ENCODE results near the gene RBPMS2.

DNA sequence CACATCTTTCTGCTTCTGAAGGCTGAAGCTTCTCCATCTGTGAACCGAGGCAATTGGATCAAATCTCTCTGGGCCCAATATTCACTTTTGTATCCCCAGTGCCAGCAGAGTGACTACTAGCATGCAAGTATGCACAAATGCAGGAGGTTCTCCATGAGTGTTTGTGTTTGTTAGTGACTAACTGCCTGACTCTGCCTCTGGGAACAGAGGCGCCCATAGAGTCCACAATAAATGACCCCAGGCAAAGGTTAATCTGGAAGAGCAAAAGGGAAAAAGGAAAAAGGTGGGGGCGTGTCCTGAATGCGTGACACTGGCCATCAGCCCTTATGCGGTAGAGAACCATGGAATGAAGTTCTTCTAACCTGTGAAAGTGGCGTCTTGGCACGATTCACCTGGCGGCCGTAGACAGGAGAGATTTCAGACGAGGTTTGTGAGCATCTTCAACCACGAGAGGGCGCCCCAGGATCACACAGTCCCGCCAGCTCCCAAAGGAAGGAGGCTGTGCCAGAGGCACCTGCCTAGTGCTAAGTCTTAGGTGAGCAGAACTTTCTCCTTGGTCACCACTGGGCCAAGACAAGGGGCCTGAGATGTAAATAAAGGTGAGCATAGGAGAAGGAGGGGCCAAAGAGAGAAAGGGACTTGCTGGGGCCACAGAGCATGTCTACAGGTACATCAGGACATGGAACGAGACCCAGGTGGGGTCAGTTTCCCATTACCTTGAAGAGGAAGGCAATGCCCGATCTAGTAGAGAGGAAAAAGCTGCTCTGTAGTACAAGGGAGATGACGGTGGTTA lies 44.2 kb downstream of the RBPMS2 start:
- TF ChIP-seq NRF1 (IDR thresholded peaks at IDR 0.05; ENCODE audit: low read depth, low read length) = no peak
- TF ChIP-seq SP1 (IDR thresholded peaks at IDR 0.05; ENCODE audit: low read depth, low read length) = no peak
- TF ChIP-seq CTCF (IDR thresholded peaks at IDR 0.05; ENCODE audit: control extremely low read depth in 1 of 3, insufficient read depth in 1 of 3, low read depth in 1 of 3, low read length in 3 of 3) = peak; percentile 73 to 97 (median 95)
- TF ChIP-seq EZH2 (IDR thresholded peaks at IDR 0.05; ENCODE audit: low read depth, low read length, severe bottlenecking) = no peak
- no peak for TF ChIP-seq CHD7 (IDR thresholded peaks at IDR 0.05; ENCODE audit: insufficient replicate concordance, low read length)
- TF ChIP-seq POLR2AphosphoS5 (IDR thresholded peaks at IDR 0.05; ENCODE audit: low read depth, low read length) = no peak
- no peak; a peak in 1 of 3 replicates for TF ChIP-seq POLR2A (IDR thresholded peaks at IDR 0.05; ENCODE audit: control extremely low read depth in 1 of 2, low read depth in 2 of 2, low read length in 2 of 2)

Measured in H1 (cell line).